Activated naive CD4-positive, alpha-beta T cell treated with anti-CD3 and anti-CD28 coated beads, Interleukin-2, amount 10 ng/mL, durations not matched to agents 7 days and 5 days (primary cell): ENCODE measurements around the gene CDK6.

ENCODE experiments used
- CTCF ChIA-PET: fragments of 350-600 bp; sonication (Branson Sonifier 250); formaldehyde crosslinking; loops from one replicate; lab custom pipeline; 2021; ENCODE audit warnings: antibody characterized with exemption; lab: Charles Lee
- DNase-seq: peaks from one replicate; pipeline ENCODE4 v3.0.0-alpha.2; 2020
- H3K27ac Mint-ChIP-seq: one replicate; pipeline ENCODE4 v1.8.0; 2021; ENCODE audit warnings: mild to moderate bottlenecking, moderate library complexity, mixed read lengths
- H3K27me3 Mint-ChIP-seq: one replicate; pipeline ENCODE4 v1.8.0; 2021; ENCODE audit warnings: mild to moderate bottlenecking, mixed read lengths
- H3K36me3 Mint-ChIP-seq: one replicate; pipeline ENCODE4 v1.8.0; 2021; ENCODE audit warnings: mixed read lengths
- H3K4me1 Mint-ChIP-seq: one replicate; pipeline ENCODE4 v1.8.0; 2021; ENCODE audit warnings: mixed read lengths
- H3K4me3 Mint-ChIP-seq: one replicate; pipeline ENCODE4 v1.8.0; 2021; ENCODE audit warnings: mild to moderate bottlenecking, moderate library complexity, mixed read lengths
- H3K9me3 Mint-ChIP-seq: one replicate; pipeline ENCODE4 v1.8.0; 2021; ENCODE audit warnings: mixed read lengths

CDK6 gene

DNA sequence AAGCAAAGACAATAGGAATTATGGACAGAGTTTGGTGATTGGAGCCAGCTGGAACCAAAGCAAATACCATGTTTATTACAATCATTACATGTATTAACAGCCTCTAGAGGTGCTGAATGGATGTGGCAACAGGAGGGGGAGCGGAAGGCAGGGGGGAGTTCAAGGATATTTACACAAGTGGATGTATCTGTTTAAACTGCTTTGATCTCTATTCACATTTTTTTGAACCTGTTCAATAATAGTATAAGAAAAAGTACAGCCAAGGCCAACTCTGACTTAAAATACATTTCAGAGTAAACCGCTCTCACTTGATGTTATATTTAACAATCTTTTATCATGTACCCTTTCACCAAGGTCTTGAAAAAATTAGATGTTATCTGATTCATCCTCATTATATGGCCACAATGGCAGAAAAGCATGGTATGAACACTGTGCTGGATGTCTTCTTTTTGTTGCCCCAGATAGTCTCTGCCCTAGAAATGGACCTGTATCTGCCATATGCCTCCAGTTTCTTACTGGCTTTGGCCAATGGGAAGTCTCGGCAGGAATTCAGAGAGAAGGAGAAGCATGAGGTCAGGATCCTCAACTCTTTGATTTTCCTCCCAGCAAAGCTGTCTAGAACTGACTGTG is 158.0 kb downstream of the CDK6 start:
- DNase-seq, result no peak
- Mint-ChIP-seq H3K36me3 (peaks cover 54% of the 10 kb centered on the region), H3K27me3 (no peaks in the 10 kb centered on the region), H3K4me1 (peaks cover 55% of the 10 kb centered on the region), H3K27ac (peak overlapping the region; percentile 51), H3K4me3 (no peak overlapping the region), H3K9me3 (peaks cover 9% of the 10 kb centered on the region)
- CTCF ChIA-PET, result no interaction called here

GRCh38 chr7:92674379-92674778 is 162.0 kb downstream of the CDK6 start:
- peaks cover 5% of the 10 kb centered on the region for H3K9me3 Mint-ChIP-seq
- H3K4me3 Mint-ChIP-seq, result no peak overlapping the region
- DNase-seq, result no peak
- H3K36me3 Mint-ChIP-seq, result peaks cover 65% of the 10 kb centered on the region
- H3K27ac Mint-ChIP-seq, result no peak overlapping the region
- CTCF ChIA-PET, result no interaction called here
- H3K27me3 Mint-ChIP-seq, result no peaks in the 10 kb centered on the region
- peaks cover 49% of the 10 kb centered on the region for H3K4me1 Mint-ChIP-seq

GRCh38 chr7:92671505-92672169 is 164.7 kb downstream of the CDK6 start:
- DNase-seq, result no peak
- no peaks in the 10 kb centered on the region for H3K27me3 Mint-ChIP-seq
- CTCF ChIA-PET, result no interaction called here
- peaks cover 5% of the 10 kb centered on the region for H3K9me3 Mint-ChIP-seq
- H3K4me1 Mint-ChIP-seq, result peaks cover 38% of the 10 kb centered on the region
- H3K4me3 Mint-ChIP-seq, result no peak overlapping the region
- H3K36me3 Mint-ChIP-seq, result peaks cover 61% of the 10 kb centered on the region
- H3K27ac Mint-ChIP-seq, result peak overlapping the region; percentile 3

GRCh38 chr7:92670204-92670851 is 166.0 kb downstream of the CDK6 start:
- H3K9me3 Mint-ChIP-seq, result peaks cover 8% of the 10 kb centered on the region
- no peak overlapping the region for H3K27ac Mint-ChIP-seq
- CTCF ChIA-PET, result interaction anchor here (0.6 kb wide), 1 partner anchor 10 kb away, joined by 4 read pairs; no protein-coding TSS in a partner anchor
- no peaks in the 10 kb centered on the region for H3K27me3 Mint-ChIP-seq
- H3K4me3 Mint-ChIP-seq, result no peak overlapping the region
- peaks cover 45% of the 10 kb centered on the region for H3K4me1 Mint-ChIP-seq
- no peak for DNase-seq
- peaks cover 67% of the 10 kb centered on the region for H3K36me3 Mint-ChIP-seq

DNA sequence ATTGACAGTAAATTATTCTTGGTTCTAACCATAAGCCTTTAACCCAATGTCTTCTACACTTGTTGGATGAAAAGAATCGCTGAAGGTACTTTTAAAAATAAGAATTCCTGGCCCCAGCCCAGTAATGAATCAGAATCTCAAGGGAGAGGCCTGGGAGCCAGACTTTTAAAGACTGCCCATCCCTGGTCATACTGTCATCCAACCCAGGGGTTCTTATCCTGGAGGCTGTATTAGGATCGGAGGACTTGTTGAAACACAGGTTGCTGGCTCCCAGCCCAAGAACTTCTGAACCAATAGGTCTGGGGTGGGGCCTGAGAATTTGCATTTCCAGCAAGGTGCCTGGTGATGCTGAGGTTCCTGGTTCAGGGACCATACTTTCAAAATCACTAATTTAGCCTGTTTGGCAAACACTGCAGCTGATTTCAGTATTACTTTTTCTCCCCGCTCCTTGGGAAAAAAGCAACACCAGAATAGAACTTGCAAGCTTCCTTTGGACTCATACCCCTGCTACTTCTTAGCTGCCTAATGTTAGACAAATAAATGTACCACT is 166.7 kb downstream of the CDK6 start:
- no peak overlapping the region for H3K4me3 Mint-ChIP-seq
- CTCF ChIA-PET, result no interaction called here
- peaks cover 69% of the 10 kb centered on the region for H3K36me3 Mint-ChIP-seq
- peaks cover 8% of the 10 kb centered on the region for H3K9me3 Mint-ChIP-seq
- no peaks in the 10 kb centered on the region for H3K27me3 Mint-ChIP-seq
- H3K4me1 Mint-ChIP-seq, result peaks cover 51% of the 10 kb centered on the region
- no peak overlapping the region for H3K27ac Mint-ChIP-seq
- no peak for DNase-seq

- CTCF ChIA-PET, result no interaction called here
- Mint-ChIP-seq H3K4me1 (peaks cover 54% of the 10 kb centered on the region), H3K4me3 (no peak overlapping the region)
Measured at GRCh38 chr7:92668564-92668963, 167.8 kb downstream of the CDK6 start.

DNA sequence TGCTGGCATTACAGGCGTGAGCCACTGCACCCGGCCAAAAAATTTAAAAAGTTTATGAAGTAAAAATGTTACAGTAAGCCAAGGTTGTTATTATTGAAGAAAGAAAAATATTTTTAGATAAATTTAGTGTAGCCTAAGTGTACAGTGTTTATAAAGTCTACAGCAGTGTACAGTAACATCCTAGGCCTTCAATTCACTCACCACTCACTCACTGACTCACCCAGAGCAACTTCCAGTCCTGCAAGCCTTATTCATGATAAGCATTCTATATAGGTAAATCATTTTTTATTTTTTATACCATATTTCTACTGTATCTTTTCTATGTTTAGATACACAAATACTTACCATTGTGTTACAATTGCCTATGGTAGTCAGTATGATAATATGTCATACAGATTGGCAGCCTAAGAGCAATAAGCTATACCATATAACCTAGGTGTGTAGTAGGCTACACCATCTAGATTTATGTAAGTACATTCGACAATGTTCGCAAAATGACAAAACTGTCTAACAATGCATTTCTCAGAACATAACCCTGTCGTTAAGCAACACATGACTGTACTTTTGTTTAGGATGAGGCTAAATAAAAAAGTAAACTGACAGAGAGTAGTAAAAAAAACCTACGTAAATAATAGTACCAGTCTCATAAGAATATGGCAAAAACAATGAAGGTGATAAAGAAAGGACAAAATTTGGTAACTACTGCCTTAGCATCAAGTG is 168.4 kb downstream of the CDK6 start:
- CTCF ChIA-PET, result no interaction called here
- Mint-ChIP-seq H3K4me1 (peaks cover 51% of the 10 kb centered on the region), H3K27me3 (no peaks in the 10 kb centered on the region), H3K27ac (peak overlapping the region; percentile 26), H3K36me3 (peaks cover 63% of the 10 kb centered on the region), H3K9me3 (peaks cover 5% of the 10 kb centered on the region), H3K4me3 (no peak overlapping the region)
- DNase-seq, result no peak

More at GRCh38 chr7:92668564-92668963, 167.8 kb downstream of the CDK6 start:
- Mint-ChIP-seq H3K27me3 (no peaks in the 10 kb centered on the region), H3K9me3 (peaks cover 8% of the 10 kb centered on the region), H3K36me3 (peaks cover 68% of the 10 kb centered on the region), H3K27ac (peak overlapping the region; percentile 26)
- no peak for DNase-seq

- no peak for DNase-seq
- Mint-ChIP-seq H3K36me3 (peaks cover 45% of the 10 kb centered on the region), H3K4me3 (no peak overlapping the region), H3K9me3 (peaks cover 5% of the 10 kb centered on the region), H3K27me3 (no peaks in the 10 kb centered on the region), H3K27ac (peak overlapping the region; percentile 3), H3K4me1 (peaks cover 34% of the 10 kb centered on the region)
- CTCF ChIA-PET, result no interaction called here
Measured at GRCh38 chr7:92665926-92666325, 170.4 kb downstream of the CDK6 start.

GRCh38 chr7:92661651-92662050 is 174.7 kb downstream of the CDK6 start:
- peaks cover 5% of the 10 kb centered on the region for H3K9me3 Mint-ChIP-seq
- H3K36me3 Mint-ChIP-seq, result peaks cover 43% of the 10 kb centered on the region
- no peak for DNase-seq
- no peak overlapping the region for H3K4me3 Mint-ChIP-seq
- peaks cover 33% of the 10 kb centered on the region for H3K4me1 Mint-ChIP-seq
- H3K27ac Mint-ChIP-seq, result no peak overlapping the region
- H3K27me3 Mint-ChIP-seq, result no peaks in the 10 kb centered on the region
- CTCF ChIA-PET, result interaction anchor here (1.0 to 1.6 kb wide), 3 partner anchors 9 to 37 kb away, joined by 3 to 5 read pairs (median 4); no protein-coding TSS in a partner anchor

GRCh38 chr7:92658671-92659070 is 177.7 kb downstream of the CDK6 start:
- DNase-seq, result no peak
- Mint-ChIP-seq H3K9me3 (no peaks in the 10 kb centered on the region), H3K4me1 (peaks cover 24% of the 10 kb centered on the region), H3K27me3 (no peaks in the 10 kb centered on the region), H3K4me3 (no peak overlapping the region), H3K27ac (no peak overlapping the region), H3K36me3 (peaks cover 38% of the 10 kb centered on the region)
- CTCF ChIA-PET, result interaction anchor here (0.7 kb wide), 1 partner anchor 174 kb away, joined by 3 read pairs; no protein-coding TSS in a partner anchor

DNA sequence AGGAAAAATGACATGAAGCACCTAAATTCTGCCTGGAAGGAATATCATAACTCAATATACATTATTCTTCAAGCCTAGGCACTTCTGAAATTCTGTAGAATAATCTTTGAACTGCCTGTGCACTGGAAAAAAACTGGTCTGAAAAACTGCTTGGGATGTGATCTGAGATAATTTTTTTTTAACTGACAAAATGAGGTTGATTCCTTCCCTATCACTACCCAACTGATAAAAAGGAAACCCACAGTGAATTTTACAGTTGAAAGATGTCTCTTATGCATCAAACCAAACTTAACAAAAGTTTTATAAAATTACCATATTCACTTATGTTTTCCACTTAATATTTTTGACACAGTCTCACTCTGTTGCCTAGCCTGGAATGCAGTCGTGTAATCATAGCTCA is 179.0 kb downstream of the CDK6 start:
- peaks cover 33% of the 10 kb centered on the region for H3K4me1 Mint-ChIP-seq
- H3K27me3 Mint-ChIP-seq, result no peaks in the 10 kb centered on the region
- CTCF ChIA-PET, result no interaction called here
- H3K4me3 Mint-ChIP-seq, result no peak overlapping the region
- no peaks in the 10 kb centered on the region for H3K9me3 Mint-ChIP-seq
- DNase-seq, result no peak
- H3K36me3 Mint-ChIP-seq, result peaks cover 43% of the 10 kb centered on the region
- H3K27ac Mint-ChIP-seq, result no peak overlapping the region

- peaks cover 39% of the 10 kb centered on the region for H3K4me1 Mint-ChIP-seq
- H3K4me3 Mint-ChIP-seq, result no peak overlapping the region
- H3K36me3 Mint-ChIP-seq, result peaks cover 52% of the 10 kb centered on the region
- CTCF ChIA-PET, result interaction anchor here (0.7 kb wide), 1 partner anchor 11 kb away, joined by 3 read pairs; no protein-coding TSS in a partner anchor
- no peaks in the 10 kb centered on the region for H3K27me3 Mint-ChIP-seq
- no peak for DNase-seq
- no peak overlapping the region for H3K27ac Mint-ChIP-seq
- no peaks in the 10 kb centered on the region for H3K9me3 Mint-ChIP-seq
Measured at GRCh38 chr7:92656121-92656520, 180.3 kb downstream of the CDK6 start.

GRCh38 chr7:92655346-92655884 is 181.0 kb downstream of the CDK6 start:
- H3K27ac Mint-ChIP-seq, result no peak overlapping the region
- no peak overlapping the region for H3K4me3 Mint-ChIP-seq
- CTCF ChIA-PET, result no interaction called here

More at GRCh38 chr7:92655346-92655884, 181.0 kb downstream of the CDK6 start:
- Mint-ChIP-seq H3K36me3 (peaks cover 54% of the 10 kb centered on the region), H3K9me3 (no peaks in the 10 kb centered on the region), H3K27me3 (no peaks in the 10 kb centered on the region), H3K4me1 (peaks cover 39% of the 10 kb centered on the region)
- DNase-seq, result no peak
